Measurements from ENCODE around the gene E4F1.

Gene E4F1, protein sequence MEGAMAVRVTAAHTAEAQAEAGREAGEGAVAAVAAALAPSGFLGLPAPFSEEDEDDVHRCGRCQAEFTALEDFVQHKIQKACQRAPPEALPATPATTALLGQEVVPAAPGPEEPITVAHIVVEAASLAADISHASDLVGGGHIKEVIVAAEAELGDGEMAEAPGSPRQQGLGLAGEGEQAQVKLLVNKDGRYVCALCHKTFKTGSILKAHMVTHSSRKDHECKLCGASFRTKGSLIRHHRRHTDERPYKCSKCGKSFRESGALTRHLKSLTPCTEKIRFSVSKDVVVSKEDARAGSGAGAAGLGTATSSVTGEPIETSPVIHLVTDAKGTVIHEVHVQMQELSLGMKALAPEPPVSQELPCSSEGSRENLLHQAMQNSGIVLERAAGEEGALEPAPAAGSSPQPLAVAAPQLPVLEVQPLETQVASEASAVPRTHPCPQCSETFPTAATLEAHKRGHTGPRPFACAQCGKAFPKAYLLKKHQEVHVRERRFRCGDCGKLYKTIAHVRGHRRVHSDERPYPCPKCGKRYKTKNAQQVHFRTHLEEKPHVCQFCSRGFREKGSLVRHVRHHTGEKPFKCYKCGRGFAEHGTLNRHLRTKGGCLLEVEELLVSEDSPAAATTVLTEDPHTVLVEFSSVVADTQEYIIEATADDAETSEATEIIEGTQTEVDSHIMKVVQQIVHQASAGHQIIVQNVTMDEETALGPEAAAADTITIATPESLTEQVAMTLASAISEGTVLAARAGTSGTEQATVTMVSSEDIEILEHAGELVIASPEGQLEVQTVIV

GRCh38 chr16:2223221-2223941, at the start of gene E4F1:
E4F1 (plus strand) TSS chr16:2223591; CDS start chr16:2223614, 23 bp downstream.
- peak; percentile 98 for DNase-seq

GRCh38 chr16:2173916-2174315, 49.5 kb upstream of the E4F1 start:
- DNase-seq = no peak

- no peak for DNase-seq
Measured at GRCh38 chr16:2174396-2175131, 48.8 kb upstream of the E4F1 start.

DNA sequence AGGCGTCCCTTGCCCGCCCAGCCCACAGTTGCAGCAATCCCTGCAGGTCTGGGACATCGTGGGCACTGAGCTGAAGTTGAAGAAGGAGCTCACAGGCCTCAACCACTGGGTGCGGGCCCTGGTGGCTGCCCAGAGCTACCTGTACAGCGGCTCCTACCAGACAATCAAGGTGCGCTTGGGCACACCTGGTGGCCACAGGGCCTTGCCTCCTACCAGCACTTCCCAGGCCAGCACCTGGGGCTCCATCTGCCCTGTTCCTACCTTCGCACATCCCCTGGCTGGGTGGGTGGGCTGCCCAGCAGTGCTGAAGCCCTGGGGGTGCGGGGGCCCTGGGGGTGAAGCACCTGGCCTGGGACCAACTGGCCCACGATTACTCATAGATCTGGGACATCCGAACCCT, 47.9 kb upstream of the E4F1 start:
- DNase-seq = no peak

GRCh38 chr16:2176047-2176446, 47.3 kb upstream of the E4F1 start:
- no peak for DNase-seq

DNA sequence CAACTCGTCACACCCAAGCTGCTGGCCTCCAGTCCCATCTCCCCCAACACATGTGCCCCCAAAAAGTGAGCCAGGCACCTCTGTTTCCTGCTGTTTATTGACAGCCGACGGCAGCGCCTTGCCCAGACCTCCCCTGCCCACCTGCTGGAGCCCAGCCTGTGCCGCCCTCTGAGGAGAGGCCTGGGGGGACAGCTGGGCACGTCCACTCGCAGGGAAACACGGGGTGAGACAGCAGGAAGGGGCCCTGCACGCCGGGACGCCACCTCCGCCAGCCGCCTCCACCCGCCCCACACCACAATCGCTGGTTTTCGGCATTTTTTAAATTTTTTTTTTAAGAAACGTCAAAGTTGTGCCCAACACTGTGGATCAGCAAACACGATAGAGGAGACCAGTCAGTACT, 46.3 kb upstream of the E4F1 start:
- DNase-seq = no peak

GRCh38 chr16:2177561-2177960, 45.8 kb upstream of the E4F1 start:
- no peak for DNase-seq

DNA sequence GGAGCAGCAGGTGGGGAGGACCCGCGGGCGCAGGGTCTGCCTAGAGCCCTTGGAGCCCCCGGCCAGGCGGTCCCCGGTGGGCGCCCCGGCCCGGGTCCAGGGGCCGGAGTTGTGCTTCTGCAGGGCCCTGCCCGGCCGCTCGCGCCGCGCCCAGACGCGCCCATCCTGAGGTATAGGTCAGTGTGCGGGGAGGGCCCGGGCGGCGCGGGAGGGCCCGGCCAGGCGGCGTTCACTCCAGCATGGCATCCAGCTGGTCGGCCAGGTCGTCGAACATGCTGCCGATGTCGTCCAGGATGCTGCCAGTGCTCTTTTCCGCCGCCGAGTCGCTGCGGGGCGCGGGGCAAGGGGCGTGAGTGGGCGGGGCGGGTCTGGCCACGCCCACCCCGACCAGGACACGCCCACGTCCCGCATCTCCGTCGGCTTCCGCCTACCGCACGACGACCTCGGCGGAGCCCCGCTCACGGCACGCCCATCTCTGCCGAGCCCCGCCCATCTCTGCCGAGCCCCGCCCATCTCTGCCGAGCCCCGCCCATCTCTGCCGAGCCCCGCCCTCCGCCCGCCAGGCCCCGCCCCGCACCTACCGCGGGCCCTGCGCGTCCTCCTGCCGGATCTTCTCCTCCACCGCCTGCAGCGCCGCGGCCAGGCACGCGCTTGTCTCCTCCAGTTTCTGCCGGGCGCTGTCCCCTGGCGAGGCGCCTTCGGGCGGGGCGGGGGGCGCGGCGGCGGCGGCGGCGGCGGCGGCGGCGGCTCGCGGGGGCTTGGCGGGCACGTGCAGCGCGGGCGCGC, 44.9 kb upstream of the E4F1 start:
- no peak for DNase-seq

GRCh38 chr16:2179107-2179501, 44.3 kb upstream of the E4F1 start:
- DNase-seq = no peak

DNA sequence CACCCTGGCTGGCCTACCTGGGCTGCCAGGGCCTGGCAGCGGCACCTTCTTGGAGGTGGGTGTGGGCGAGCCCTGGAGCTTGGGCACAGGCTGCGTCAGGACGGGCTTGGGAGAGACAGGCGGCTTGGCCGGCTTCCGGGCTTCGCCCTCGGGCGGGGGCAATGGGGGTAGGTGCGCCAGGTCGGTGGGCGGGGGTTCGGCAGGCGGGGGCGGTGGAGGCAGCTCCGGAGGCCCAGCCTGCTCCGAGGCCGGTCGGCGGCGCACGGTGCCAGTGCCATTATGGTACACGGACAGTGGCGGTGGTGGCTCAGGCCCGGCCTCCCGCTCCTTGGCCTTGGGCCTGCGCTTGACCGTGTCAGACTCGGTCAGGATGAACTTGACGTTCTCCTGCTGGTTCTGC, 43.8 kb upstream of the E4F1 start:
- no peak for DNase-seq

DNA sequence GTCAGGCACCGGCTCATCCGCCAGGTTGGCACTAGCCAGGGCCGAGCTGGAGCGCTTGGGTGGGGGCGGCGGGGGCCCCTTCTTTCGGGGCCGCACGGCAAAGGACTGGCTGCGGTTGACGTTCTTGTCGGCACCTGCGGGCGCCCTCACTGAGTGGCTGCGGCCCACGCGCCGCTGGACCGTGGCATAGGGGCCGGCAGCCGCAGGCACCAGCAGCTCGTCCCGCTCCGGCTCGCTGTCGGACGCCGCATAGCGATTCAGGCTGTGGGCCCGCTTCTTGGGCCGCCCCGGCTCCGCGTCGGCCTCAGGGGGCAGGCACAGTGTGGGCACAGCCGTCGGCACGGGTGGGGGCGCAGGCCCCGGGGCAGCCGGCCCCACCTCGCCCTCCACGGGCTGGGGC, 42.9 kb upstream of the E4F1 start:
- DNase-seq = no peak

DNA sequence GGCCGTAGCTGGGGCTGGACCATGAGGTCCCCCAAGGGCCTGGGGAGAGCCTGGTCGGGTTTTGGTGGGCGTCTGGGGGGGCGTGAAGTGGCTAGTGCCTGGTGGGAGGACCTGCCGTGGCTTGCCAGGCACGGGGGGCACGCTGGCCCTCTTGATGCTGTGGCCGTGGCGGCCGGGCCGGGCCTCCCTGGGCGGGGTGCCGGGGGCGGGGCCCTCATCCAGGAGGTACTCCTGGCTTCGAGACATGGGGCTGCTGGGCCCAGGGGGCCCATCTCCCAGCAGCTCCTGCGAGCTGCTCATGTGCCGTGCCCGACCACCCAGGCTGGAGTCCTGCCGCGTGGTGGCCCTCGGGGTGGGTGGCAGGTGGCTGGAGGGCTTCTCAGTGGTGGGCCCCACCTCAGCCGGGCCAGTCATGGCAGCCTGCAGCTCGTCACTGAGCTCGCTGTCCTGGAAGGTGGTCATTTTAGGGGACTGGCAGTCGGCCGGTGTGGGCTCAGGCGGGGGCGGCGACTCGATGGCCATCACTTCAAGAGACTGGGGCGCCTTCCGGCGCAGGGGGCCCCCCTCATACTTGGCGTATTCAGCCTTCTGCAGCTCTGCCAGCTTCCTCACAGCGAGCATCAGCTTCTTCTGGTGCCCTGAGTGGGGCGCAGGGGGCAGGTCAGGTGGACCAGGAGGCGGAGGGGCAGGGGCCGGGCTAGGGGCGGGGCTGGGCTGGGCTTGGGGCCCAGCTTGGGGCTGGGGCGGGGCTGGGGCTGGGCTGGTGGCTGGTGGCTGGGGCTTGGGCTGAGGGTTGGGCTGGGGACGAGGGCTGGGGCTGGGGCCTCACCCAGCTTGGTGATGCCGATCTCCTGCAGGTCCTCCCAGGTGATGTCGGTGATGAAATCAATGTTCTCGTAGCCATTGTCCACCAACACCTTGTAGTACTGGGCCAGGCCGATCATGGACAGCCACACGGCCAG, 42.1 kb upstream of the E4F1 start:
- DNase-seq = no peak

DNA sequence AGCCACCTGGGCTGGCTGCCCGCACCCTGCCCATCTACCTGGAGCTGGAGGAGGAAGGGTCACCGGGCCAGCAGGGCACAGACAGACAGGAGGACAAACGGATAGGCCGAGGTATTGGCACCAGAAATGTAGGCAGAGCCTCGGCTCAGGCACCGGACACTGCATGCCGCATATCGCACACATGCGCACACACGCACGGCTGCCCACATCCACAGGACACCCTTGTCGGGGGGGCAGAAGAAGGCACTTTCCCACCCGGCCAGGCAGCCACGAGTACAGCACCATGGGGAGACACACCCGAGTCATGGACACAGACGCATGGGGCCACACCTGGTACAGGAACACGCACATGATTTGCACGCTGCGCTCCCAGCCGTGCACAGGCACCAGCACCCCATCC, 41.4 kb upstream of the E4F1 start:
- DNase-seq = no peak

DNA sequence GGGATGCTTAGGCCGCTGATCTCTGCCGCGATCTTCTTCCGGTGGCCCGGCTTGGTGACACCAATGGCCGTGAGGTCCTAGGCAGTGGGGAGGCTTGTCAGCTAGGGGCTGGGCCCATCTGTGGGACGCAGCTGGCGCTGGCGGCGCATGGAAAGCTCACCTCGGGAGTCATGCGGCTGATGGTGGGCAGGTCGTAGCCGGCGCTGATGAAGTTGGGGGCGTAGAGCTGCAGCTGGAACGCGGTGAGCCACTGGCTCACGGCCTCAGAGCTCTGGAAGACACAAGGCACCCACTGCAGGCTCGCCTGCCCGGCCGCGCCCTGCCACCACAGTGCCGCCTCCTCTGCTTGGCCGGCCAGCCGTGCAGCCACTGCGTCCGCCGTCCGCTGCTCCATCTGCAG, 39.7 kb upstream of the E4F1 start:
- no peak for DNase-seq

- no peak for DNase-seq
Measured at GRCh38 chr16:2184346-2184745, 39.0 kb upstream of the E4F1 start.

DNA sequence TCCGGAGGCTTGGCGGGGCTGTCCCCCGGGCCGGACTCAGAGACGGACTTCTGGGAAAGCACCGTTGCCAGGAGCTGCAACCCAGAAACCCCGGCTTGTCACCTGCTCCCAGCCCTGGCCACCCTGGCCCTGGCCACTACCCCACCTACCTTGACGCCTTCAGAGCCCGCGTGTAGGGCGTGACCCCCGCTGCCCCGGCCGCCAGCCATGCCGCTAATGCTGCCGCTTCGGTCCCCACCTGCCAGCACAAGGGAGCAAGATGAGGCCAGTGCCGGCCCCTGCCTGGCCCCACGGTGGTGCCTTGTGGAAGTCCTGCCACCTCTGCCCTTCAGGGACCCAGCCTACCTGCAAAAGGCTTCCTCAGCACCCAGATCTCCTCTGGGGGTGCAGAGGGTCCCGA, 38.4 kb upstream of the E4F1 start:
- DNase-seq = no peak

- DNase-seq = no peak
Measured at GRCh38 chr16:2186064-2186463, 37.3 kb upstream of the E4F1 start.

GRCh38 chr16:2186505-2186904, 36.9 kb upstream of the E4F1 start:
- DNase-seq = no peak

- no peak for DNase-seq
Measured at GRCh38 chr16:2187212-2187611, 36.2 kb upstream of the E4F1 start.

GRCh38 chr16:2188395-2188794, 35.0 kb upstream of the E4F1 start:
- DNase-seq = no peak
